Globus pallidus (tissue), 1 donor: ENCODE data around the gene ISCA1.

Source experiments
- DNase-seq: peaks from one replicate; pipeline ENCODE4 v3.0.0-alpha.2; 2015; ENCODE audit warnings: low spot score

The ISCA1 gene

GRCh38 chr9:86222667-86223066, 59.7 kb downstream of the ISCA1 start:
- no peak for DNase-seq

DNA sequence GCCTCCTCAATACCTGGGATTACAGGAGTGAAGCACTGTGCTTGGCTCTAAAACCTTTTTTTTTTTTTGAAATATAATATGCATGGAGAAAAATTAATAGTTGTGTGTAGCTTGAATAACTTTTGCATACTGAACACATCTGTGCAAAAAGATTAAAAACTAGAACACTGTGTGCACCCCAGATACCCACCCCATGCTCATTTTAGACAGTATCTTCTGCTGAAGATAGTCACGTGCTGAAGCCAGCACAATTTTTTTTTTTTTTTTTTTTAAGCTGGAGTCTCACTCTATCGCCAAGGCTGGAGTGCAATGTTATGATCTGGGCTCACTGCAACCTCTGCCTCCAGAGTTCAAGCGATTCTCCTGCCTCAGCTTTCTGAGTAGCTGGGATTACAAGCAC, 62.7 kb downstream of the ISCA1 start:
- no peak for DNase-seq

GRCh38 chr9:86217076-86217755, 65.1 kb downstream of the ISCA1 start:
- no peak for DNase-seq
